GM15510 (cell line): ENCODE measurements around the gene PODN.

Experiments used
- POLR2A ChIP-seq: IDR thresholded peaks from 3 replicates; pipeline ENCODE4 v1.6.1; 2011; ENCODE audit warnings: borderline replicate concordance; ENCODE audit not compliant: insufficient read length; ENCODE audit errors: extremely low read depth

The PODN gene

GRCh38 chr1:53061859-53062707 is at the start of gene PODN:
TSS of gene PODN (plus strand) at chr1:53062213. CDS start at chr1:53069856, 7,643 bp downstream.
- no peak for TF ChIP-seq POLR2A

- peak; percentile 46 for TF ChIP-seq POLR2A
Measured at GRCh38 chr1:53014791-53015507, 47.1 kb upstream of the PODN start.

GRCh38 chr1:53015508-53015860 is 46.5 kb upstream of the PODN start:
- TF ChIP-seq POLR2A, result no peak

- TF ChIP-seq POLR2A, result no peak
Measured at GRCh38 chr1:53016705-53017104, 45.3 kb upstream of the PODN start.

- TF ChIP-seq POLR2A, result no peak
Measured at GRCh38 chr1:53020588-53020987, 41.4 kb upstream of the PODN start.

- TF ChIP-seq POLR2A, result no peak
Measured at GRCh38 chr1:53022179-53022578, 39.8 kb upstream of the PODN start.

- no peak for TF ChIP-seq POLR2A
Measured at GRCh38 chr1:53023546-53023945, 38.5 kb upstream of the PODN start.

- no peak for TF ChIP-seq POLR2A
Measured at GRCh38 chr1:53024117-53024516, 37.9 kb upstream of the PODN start.

- no peak for TF ChIP-seq POLR2A
Measured at GRCh38 chr1:53025034-53025768, 36.8 kb upstream of the PODN start.

GRCh38 chr1:53025769-53026112 is 36.3 kb upstream of the PODN start:
- TF ChIP-seq POLR2A, result no peak

- TF ChIP-seq POLR2A, result no peak
Measured at GRCh38 chr1:53026254-53026653, 35.8 kb upstream of the PODN start.

GRCh38 chr1:53031732-53032131 is 30.3 kb upstream of the PODN start:
- TF ChIP-seq POLR2A, result no peak

GRCh38 chr1:53037159-53037558 is 24.9 kb upstream of the PODN start:
- no peak for TF ChIP-seq POLR2A

GRCh38 chr1:53038566-53038965 is 23.4 kb upstream of the PODN start:
- TF ChIP-seq POLR2A, result no peak

- TF ChIP-seq POLR2A, result no peak
Measured at GRCh38 chr1:53043271-53043670, 18.7 kb upstream of the PODN start.

- TF ChIP-seq POLR2A, result no peak
Measured at GRCh38 chr1:53044926-53045325, 17.1 kb upstream of the PODN start.

- no peak for TF ChIP-seq POLR2A
Measured at GRCh38 chr1:53046930-53047329, 15.1 kb upstream of the PODN start.
